Measurements from ENCODE around the gene PSMB8. TPM values are rescaled to one million over a fixed set of nuclear protein-coding genes. Genes with fewer than 3 reads are reported as not detected.

The PSMB8 gene
- 158 and 164 TPM in 2 replicates for total RNA-seq

DNA sequence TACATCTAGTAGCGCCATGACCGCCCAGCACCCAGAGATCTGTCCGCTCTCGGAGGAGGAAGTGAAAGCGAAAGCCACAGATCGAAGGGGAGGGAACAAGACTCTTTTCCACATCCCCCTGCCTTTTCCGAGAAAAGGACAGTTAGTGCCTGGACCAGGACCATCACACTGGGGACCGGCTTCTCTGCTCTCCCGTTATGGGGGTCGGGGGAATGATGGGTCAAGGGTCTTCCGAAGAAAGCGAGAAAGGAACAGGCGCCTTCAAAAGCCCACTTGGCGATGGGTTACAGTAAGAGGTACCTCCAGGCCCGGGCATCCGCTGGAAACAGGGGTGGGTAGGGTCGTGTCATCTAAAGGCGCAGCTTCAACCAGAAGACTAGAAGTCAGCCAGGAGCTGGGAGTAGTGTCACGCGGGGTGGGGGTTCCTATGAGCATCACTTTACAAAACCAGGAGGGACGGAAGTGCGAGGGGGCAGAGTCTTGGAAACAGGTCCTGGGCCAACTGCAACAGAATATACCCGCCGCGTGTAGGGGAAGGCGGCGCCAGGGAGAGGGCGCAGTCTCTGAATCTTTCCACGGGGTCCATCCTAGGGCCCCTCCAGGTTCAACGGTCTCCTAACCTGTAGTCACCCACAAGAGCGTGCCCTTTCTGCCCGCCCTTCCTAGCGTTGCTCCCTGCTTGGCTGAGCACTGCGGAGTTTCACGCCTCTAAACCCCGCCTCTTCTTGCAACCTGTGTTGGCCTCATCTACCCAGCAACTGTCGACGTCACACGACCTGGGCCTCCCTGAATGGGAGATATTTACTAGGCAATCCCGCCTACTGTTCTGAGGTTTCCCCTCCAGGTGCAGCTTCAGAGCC is at the start of gene PSMB8:
Gene PSMB8, minus strand, starts transcription at position 69 of the 860 bp plus-strand sequence. Its CDS starts 51 bp downstream, at position 18.

DNA sequence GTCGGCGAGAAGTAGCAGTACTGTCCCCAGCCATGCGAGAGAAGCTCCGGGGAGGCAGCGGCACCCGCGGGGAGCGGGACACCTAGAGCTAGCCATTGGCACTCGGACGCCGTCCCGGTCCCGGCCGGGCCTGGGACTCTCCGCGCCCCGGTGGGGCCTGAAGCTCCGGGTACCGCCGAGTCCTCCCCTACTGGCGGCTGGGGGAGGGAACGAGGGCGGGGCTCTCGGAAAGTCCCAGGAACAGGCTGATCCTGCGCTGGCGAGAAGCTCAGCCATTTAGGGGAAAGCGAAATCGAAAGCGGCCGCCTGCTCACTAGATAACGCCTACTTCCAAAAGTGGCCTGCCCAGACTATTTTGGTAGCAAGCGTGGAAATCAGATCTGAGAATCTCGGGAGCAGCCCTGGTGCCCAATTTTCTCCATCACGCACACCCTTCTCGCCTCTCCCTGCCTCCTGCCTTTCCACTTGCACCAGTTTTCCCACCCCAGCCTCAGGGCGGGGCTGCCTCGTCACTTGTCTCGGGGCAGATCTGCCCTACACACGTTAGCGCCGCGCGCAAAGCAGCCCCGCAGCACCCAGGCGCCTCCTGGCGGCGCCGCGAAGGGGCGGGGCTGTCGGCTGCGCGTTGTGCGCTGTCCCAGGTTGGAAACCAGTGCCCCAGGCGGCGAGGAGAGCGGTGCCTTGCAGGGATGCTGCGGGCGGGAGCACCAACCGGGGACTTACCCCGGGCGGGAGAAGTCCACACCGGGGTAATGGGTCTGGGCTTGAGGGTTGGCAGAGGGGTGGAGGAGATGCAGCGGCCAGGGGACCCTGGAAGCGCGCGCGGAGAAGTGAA is 9.9 kb upstream of the PSMB8 start, which contains the start of the genes PSMB9 and TAP1:
Gene PSMB9, plus strand, starts transcription at position 652 of the 835 bp plus-strand sequence. Its CDS starts 38 bp downstream, at position 690.
Gene TAP1, minus strand, starts transcription at position 164 of the 835 bp plus-strand sequence. Its CDS starts 68 bp downstream, at position 96.

DNA sequence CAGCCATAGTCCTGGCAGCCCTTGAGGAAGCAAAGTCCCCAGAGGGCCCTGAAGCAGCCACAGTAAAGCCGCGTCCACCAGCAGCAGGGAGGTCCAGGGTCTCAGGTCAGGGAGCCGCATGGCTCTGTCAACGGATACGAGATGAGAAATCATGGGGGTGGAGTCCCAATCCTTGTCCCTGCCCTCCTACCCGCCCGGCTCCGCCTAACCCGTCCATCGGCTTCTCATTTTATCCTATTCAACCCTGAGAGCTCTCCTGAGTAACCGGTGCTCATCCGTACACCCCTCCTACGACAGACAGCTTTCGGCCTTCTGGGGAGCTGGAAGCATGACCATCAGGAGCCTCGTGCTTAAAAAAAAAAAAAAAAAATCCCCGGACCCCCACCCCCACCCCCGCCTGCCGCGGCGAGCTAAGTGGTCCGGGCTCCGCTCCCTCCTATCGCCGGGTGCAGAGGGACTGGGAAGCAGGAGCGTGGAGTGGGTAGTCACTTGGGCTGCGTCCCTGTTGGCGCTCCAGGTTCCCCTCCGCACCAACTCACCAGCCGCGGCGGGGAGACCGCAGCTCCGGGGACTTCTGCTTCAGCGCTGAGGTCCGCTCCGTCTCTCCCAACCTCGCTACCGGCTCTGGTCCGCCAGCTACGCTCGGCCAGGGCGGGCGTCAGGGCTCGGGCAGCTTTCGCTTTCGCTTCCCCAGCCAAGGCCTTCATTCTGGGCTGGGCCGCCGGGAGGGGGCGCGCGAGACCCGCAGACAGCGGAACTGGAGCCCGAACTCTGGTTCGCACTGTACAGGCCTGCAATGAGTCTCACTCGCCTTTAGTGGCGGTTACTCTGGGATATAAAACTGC is 5.5 kb downstream of the PSMB8 start, which contains the start of gene TAP2:
Gene TAP2, minus strand, starts transcription at position 626 of the 845 bp plus-strand sequence. Its CDS starts 506 bp downstream, at position 120.

DNA sequence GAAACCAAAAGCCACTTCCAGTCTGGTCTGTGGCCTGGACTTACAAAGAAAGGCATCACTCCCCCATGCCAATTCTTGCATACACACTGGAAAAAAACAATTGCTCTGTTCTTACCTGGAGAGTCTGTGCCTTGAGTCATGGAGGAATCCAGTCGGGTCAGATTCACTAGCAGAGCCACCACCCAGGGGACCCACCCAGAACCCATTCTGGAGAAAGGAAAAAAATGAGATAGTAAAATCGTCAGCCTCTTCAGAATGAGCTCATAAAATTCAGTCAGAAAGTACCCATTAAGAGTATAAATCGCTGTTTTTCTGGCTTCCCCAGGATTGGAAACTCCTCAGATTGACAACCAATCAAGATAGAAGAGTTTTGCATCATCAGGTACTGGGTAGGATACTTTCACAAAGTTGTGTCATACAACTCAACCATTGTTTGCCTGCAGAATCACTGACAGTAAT is 27.1 kb downstream of the PSMB8 start, which contains the start of gene HLA-DOB:
Gene HLA-DOB, minus strand, starts transcription at position 257 of the 459 bp plus-strand sequence. Its CDS starts 51 bp downstream, at position 206.

Other genes starting within 250 kb of the PSMB8 start
- not detected in 2 replicates for gene HLA-DQA1, start 206.6 kb downstream of the PSMB8 start, total RNA-seq
- 0.10 TPM in 1 of 2 replicates, not detected in the other for gene HLA-DQB1, start 177.4 kb downstream of the PSMB8 start, total RNA-seq
- not detected in 2 replicates for gene HLA-DQA2, start 102.7 kb downstream of the PSMB8 start, total RNA-seq
- not detected in 2 replicates for gene HLA-DQB2, start 80.5 kb downstream of the PSMB8 start, total RNA-seq
- gene HLA-DOB, start 27.0 kb downstream of the PSMB8 start, total RNA-seq = 0.10 and 0.13 TPM in 2 replicates
- gene TAP2, start 5.3 kb downstream of the PSMB8 start, total RNA-seq = 31.0 and 34.9 TPM in 2 replicates
- gene TAP1, start 9.7 kb upstream of the PSMB8 start, total RNA-seq = 111 and 118 TPM in 2 replicates
- gene PSMB9, start 10.1 kb upstream of the PSMB8 start, total RNA-seq = 135 and 157 TPM in 2 replicates
- gene HLA-DMB, start 97.0 kb upstream of the PSMB8 start, total RNA-seq = 1.2 and 1.3 TPM in 2 replicates
- gene HLA-DMA, start 109.0 kb upstream of the PSMB8 start, total RNA-seq = 2.3 and 4.9 TPM in 2 replicates
- 98.5 and 99.9 TPM in 2 replicates for gene BRD2, start 124.5 kb upstream of the PSMB8 start, total RNA-seq
- not detected in 2 replicates for gene HLA-DOA, start 165.5 kb upstream of the PSMB8 start, total RNA-seq
- gene HLA-DPA1, start 229.6 kb upstream of the PSMB8 start, total RNA-seq = 9.8 and 28.3 TPM in 2 replicates
- gene HLA-DPB1, start 231.9 kb upstream of the PSMB8 start, total RNA-seq = 31.0 and 37.8 TPM in 2 replicates

All from mammary microvascular endothelial cell (primary cell).